Body of pancreas (tissue), 4 donors: ENCODE data around the gene HSPH1. TPM values are rescaled to one million over a fixed set of nuclear protein-coding genes. Genes with fewer than 3 reads are reported as not detected.

Experiments used
- ATAC-seq: fragments of 150-250 bp; one replicate; pipeline ENCODE4 v1.9.1; 2016
- DNase-seq, 4 donors: peaks; one replicate each; pipeline ENCODE4 v3.0.0-alpha.2; 2019
- H3K27ac ChIP-seq, 4 donors: fragments of 200-600 bp; sonication (generic); 1 replicate in 3 of 4; 2 replicates in 1 of 4; pipeline versions ENCODE4 v1.5.1 to v1.6.1; 2016 to 2019; ENCODE audit warnings: mild to moderate bottlenecking in 1 of 4, mixed read lengths in 1 of 4, moderate library complexity in 1 of 4
- H3K27me3 ChIP-seq, 2 donors: fragments of 200-600 bp; sonication (generic); one replicate each; pipeline ENCODE4 v1.6.0; 2016; ENCODE audit warnings: mild to moderate bottlenecking in 1 of 2
- H3K36me3 ChIP-seq, 2 donors: fragments of 200-600 bp; sonication (generic); replicated peaks in 1 of 2; 2 replicates each; pipeline ENCODE4 v1.5.1; 2016; ENCODE audit warnings: low read depth in 2 of 2; ENCODE audit not compliant: insufficient read depth in 1 of 2
- H3K4me1 ChIP-seq: fragments of 200-600 bp; sonication (generic); one replicate; pipeline ENCODE4 v1.6.0; 2016
- H3K4me3 ChIP-seq, 2 donors: fragments of 200-600 bp; sonication (generic); 1 replicate in 1 of 2; 2 replicates in 1 of 2; pipeline ENCODE4 v1.5.1; 2016 to 2019
- H3K9me3 ChIP-seq, 3 donors: fragments of 200-600 bp; sonication (generic); 1 replicate in 2 of 3; 2 replicates in 1 of 3; pipeline ENCODE4 v1.5.1; 2016
- POLR2A ChIP-seq, 3 donors: fragments of 450-650 bp; IDR thresholded peaks; one replicate each; pipeline ENCODE4 v1.6.1; 2016; ENCODE audit warnings: antibody characterized with exemption in 3 of 3, mild to moderate bottlenecking in 2 of 3
- WGBS, 2 donors: methylation state at CpG; one replicate each; pipeline ENCODE4 v1.1.5; 2017; 5-methylcytosine and 5-hydroxymethylcytosine counted together
- intact Hi-C: fragments of 100-400 bp; cut with DNase I; formaldehyde crosslinking; loops from one replicate; pipeline ENCODE4 v1.15.1; 2023
- total RNA-seq, 2 donors: library from RNA; depleted of rRNA; stranded (reverse); fragments of >200 nt; gene quantifications; one replicate each; pipeline ENCODE4 v1.1.0, GENCODE V29; 2016
- TF ChIP-seq, protein P1 (sequence below), 7 experiments: fragments of 450-650 bp in 4 of 7; fragments of 200-600 bp in 3 of 7; sonication (generic) in 3 of 7; IDR thresholded peaks; one replicate each; pipeline ENCODE4 v1.5.1; 2016 to 2019; ENCODE audit warnings: antibody characterized with exemption in 7 of 7

The HSPH1 gene
- total RNA-seq, 2 donors from 2014 or later = 20.5 to 28.0 TPM

DNA sequence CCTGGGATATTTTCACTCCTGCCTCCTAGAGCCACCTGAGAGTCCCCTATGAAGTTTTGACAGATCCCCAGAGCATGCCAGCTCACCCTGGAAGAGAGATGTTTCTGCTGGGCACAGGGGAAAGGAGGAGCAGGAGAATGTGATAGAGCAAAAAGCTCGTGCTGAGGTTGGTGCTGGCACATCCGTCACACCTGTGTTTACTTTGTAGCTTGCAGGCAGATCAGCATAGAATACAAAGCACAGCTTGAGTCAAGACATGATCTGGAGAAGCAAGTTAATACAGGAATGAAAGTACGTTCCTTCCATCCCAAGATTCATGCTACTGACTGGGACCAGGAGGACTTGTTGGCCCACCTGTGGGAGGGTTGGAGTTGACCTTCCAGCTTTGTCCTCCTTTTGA, 46.1 kb downstream of the HSPH1 start:
- Histone ChIP-seq H3K9me3 (no peaks in the 10 kb centered on the region), H3K27me3 (no peaks in the 10 kb centered on the region), H3K4me1 (no peaks in the 10 kb centered on the region), H3K36me3 (no peaks in the 10 kb centered on the region), H3K27ac (no peak overlapping the region), H3K4me3 (no peak overlapping the region)
- intact Hi-C loops = no loop called here
- TF ChIP-seq POLR2A (IDR thresholded peaks at IDR 0.05) = no peak
- TF ChIP-seq, protein P1, sequence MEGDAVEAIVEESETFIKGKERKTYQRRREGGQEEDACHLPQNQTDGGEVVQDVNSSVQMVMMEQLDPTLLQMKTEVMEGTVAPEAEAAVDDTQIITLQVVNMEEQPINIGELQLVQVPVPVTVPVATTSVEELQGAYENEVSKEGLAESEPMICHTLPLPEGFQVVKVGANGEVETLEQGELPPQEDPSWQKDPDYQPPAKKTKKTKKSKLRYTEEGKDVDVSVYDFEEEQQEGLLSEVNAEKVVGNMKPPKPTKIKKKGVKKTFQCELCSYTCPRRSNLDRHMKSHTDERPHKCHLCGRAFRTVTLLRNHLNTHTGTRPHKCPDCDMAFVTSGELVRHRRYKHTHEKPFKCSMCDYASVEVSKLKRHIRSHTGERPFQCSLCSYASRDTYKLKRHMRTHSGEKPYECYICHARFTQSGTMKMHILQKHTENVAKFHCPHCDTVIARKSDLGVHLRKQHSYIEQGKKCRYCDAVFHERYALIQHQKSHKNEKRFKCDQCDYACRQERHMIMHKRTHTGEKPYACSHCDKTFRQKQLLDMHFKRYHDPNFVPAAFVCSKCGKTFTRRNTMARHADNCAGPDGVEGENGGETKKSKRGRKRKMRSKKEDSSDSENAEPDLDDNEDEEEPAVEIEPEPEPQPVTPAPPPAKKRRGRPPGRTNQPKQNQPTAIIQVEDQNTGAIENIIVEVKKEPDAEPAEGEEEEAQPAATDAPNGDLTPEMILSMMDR (IDR thresholded peaks at IDR 0.05) = no peak
- ATAC-seq = no peak
- no peak for DNase-seq
- WGBS, 2 donors = 48 to 50% methylated on average over 3 of the region's 3 CpGs

DNA sequence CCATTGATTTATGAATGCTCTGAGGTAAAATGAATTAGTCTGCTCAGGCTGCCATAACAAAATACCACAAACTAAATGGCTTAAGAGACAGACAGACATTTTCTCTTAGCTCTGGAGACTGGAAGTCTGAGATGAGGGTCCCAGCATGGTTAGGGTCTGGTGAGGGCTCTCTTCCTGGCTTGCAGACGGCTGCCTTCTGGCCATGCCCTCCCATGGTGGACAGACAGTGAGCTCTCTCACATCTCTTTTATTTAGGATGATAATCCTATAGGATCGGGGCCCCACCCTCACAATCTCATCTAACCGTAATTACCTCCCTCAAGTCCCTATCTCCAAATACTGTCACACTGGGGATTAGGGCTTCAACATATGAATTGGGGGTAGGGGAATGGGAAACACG, 47.1 kb downstream of the HSPH1 start:
- DNase-seq (no peak), ATAC-seq (no peak)
- 63 to 88% methylated on average over 4 of the region's 4 CpGs for WGBS, 2 donors
- intact Hi-C loops = no loop called here
- Histone ChIP-seq H3K27ac (no peak overlapping the region), H3K4me3 (no peak overlapping the region), H3K4me1 (no peaks in the 10 kb centered on the region), H3K9me3 (no peaks in the 10 kb centered on the region), H3K27me3 (no peaks in the 10 kb centered on the region), H3K36me3 (no peaks in the 10 kb centered on the region)
- TF ChIP-seq, protein P1 (IDR thresholded peaks at IDR 0.05) = no peak
- no peak for TF ChIP-seq POLR2A (IDR thresholded peaks at IDR 0.05)

- H3K9me3 ChIP-seq = no peaks in the 10 kb centered on the region
- H3K27ac ChIP-seq = no peak overlapping the region
- H3K36me3 ChIP-seq = no peaks in the 10 kb centered on the region
- TF ChIP-seq, protein P1 (IDR thresholded peaks at IDR 0.05) = no peak
- TF ChIP-seq POLR2A (IDR thresholded peaks at IDR 0.05) = no peak
- 83 to 93% methylated on average over 3 to 4 of the region's 4 CpGs for WGBS, 2 donors
- H3K27me3 ChIP-seq = no peaks in the 10 kb centered on the region
- ATAC-seq (no peak), DNase-seq (no peak)
- no peaks in the 10 kb centered on the region for H3K4me1 ChIP-seq
- intact Hi-C loops = no loop called here
- H3K4me3 ChIP-seq = no peak overlapping the region
These were observed 50.6 kb downstream of the HSPH1 start for GRCh38 chr13:31111136-31111535.

DNA sequence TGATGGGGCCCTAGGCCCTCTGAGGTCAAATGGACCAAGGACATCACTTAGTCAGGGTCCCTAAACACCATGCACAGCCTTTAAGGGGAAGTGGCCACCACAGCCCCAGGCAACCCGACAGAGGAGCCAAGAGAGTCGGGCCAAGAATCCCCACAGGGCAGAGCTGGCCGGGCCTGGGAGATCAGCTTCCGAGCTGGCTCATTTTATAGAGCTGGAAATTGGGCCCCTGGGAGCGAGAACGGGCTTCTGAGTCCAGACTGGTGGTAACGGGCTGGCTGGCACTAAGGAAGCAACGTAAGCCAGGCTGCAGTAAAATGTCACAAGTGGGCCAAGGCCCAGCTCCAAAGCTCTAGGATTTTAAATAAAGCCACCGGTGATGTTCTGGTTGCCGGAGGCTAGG, 51.1 kb downstream of the HSPH1 start:
- Histone ChIP-seq H3K27ac (no peak overlapping the region), H3K9me3 (no peaks in the 10 kb centered on the region), H3K4me3 (no peak overlapping the region), H3K4me1 (no peaks in the 10 kb centered on the region), H3K36me3 (no peaks in the 10 kb centered on the region), H3K27me3 (no peaks in the 10 kb centered on the region)
- ATAC-seq (no peak), DNase-seq (no peak)
- WGBS, 2 donors = 93 to 96% methylated on average over 8 to 10 of the region's 10 CpGs
- intact Hi-C loops = no loop called here
- TF ChIP-seq POLR2A (IDR thresholded peaks at IDR 0.05) = no peak
- TF ChIP-seq, protein P1 (IDR thresholded peaks at IDR 0.05) = no peak

DNA sequence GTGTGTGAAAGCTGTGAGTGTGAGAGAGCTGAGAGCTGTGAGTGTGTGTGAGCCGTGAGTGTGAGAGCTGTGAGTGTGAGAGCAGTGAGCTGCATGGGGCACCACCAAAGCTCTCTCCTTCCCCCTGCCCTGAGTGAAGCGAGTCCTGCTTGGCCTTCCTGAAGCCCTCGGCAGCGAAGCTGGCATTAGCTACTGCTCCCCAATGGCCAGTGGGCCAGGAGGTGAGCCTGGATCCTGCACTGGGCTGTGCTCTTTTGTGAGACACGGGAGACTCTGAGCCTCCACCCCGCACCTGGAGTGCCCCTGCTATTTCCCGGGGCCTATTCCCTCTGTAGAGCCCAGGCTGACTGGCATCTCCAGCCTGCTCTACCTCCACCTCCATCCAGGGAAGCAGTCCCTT, 51.5 kb downstream of the HSPH1 start:
- Histone ChIP-seq H3K4me3 (no peak overlapping the region), H3K27me3 (no peaks in the 10 kb centered on the region), H3K36me3 (no peaks in the 10 kb centered on the region), H3K4me1 (no peaks in the 10 kb centered on the region), H3K9me3 (no peaks in the 10 kb centered on the region), H3K27ac (no peak overlapping the region)
- TF ChIP-seq, protein P1 (IDR thresholded peaks at IDR 0.05) = no peak
- no peak for TF ChIP-seq POLR2A (IDR thresholded peaks at IDR 0.05)
- no peak for DNase-seq
- WGBS, 2 donors = 62 to 79% methylated on average over 7 of the region's 7 CpGs
- no peak for ATAC-seq
- intact Hi-C loops = no loop called here
